DND-41 (cell line): ENCODE results near the gene CDYL.

Experiments used
- CTCF ChIP-seq: IDR thresholded peaks from 2 replicates; pipeline ENCODE4 v1.5.1; 2012; ENCODE audit warnings: borderline replicate concordance, low read length, moderate library complexity, mild to moderate bottlenecking; ENCODE audit not compliant: poor library complexity, severe bottlenecking; ENCODE audit errors: extremely low read depth
- EZH2 ChIP-seq: IDR thresholded peaks from 3 replicates; pipeline ENCODE4 v1.6.1; 2012; ENCODE audit warnings: borderline replicate concordance, low read depth, mild to moderate bottlenecking, moderate library complexity, low read length, inconsistent platforms; ENCODE audit not compliant: severe bottlenecking

DNA sequence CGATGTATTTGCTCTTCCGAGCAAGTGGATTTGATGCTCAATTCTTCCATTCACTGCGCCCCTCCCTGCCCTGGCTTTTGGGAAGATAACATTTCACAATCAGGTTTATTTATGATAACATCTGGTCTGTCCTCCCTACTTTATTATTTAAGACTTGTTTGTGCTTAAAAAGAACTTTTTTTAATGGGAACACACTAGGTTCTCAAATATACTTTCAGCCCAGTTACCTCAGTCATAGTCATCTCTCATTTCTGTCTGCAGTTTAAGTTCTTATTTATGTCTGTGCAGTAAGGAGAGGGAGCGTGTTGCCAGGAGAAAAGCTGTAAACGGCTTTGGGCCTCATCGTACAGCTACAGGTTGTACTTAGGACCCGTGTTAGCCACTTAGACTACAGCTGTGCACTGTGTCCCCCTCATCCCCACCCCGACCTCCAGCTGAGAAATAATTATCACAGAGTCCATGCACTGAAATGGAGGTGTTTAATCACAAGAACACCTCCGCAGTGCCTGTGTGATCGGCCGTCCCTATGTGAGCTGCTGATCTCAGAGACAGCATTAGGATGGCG lies 128.3 kb downstream of the CDYL start:
- TF ChIP-seq CTCF = no peak
- no peak for TF ChIP-seq EZH2
